Measurements from ENCODE around the gene FOLR3. TPM values are rescaled to one million over a fixed set of nuclear protein-coding genes. Genes with fewer than 3 reads are reported as not detected.

Gene FOLR3
- total RNA-seq, 1 experiment from 2014 or later = not detected

DNA sequence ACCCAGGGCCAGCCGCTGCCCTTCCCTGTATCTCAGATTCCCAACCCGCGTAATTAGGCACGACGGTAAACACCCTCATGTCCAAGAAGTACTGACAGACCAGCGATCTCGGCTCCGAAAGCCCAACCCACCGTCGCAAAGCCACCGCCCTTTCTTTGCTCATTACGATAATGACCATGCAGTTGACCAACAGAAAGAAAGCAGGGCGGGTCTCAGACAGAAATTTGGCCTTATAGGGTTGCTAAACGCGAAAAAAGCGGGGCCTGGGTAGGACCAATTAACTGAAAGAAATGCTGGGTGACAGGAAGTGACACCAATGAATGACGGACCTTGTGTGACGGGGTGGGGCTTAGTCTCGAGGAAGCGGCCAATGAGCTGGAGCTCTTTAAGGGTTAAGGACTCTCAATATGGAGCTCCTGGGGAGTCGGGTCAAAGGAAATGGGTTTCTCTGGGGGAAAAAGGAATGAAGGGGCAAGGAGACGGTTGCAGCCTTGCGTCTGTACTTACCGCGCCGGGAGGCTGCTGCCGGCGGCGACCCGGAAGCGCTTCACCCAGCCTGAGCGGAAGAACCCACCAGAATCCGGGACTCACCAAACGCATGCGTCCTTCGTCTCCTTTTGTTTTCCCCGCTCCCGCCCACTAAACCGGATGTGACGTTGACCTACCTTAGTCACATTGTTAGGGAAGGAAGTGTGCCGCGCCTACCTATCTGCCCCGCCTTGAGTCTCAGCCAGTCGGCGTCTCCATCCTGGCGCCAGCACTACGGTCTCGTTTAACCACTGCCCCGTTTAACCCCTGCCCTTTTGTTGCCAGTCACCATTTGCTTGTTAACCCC lies 23.2 kb upstream of the FOLR3 start, which contains the start of gene ANAPC15 (continued):
- TF ChIP-seq MYBL2 (CRISPR knock-in tag; IDR thresholded peaks at IDR 0.05) (no peak), NFE2L1 (CRISPR knock-in tag; IDR thresholded peaks at IDR 0.05) (no peak; the same call in 1 of the 2 replicates), ZNF232 (CRISPR knock-in tag; IDR thresholded peaks at IDR 0.05) (peak; percentile 80), NR2C2 (CRISPR knock-in tag; IDR thresholded peaks at IDR 0.05) (peak; percentile 92), SOX15 (CRISPR knock-in tag; IDR thresholded peaks at IDR 0.05) (no peak), TEAD1 (CRISPR knock-in tag; IDR thresholded peaks at IDR 0.05) (0 out of 2 replicates have a peak, but pooled peaks have one; percentile 39), FOXK1 (CRISPR knock-in tag; IDR thresholded peaks at IDR 0.05) (peak; percentile 93), FOXP1 (CRISPR knock-in tag; IDR thresholded peaks at IDR 0.05; ENCODE audit: borderline replicate concordance) (no peak)
- TF ChIP-seq, protein P1, sequence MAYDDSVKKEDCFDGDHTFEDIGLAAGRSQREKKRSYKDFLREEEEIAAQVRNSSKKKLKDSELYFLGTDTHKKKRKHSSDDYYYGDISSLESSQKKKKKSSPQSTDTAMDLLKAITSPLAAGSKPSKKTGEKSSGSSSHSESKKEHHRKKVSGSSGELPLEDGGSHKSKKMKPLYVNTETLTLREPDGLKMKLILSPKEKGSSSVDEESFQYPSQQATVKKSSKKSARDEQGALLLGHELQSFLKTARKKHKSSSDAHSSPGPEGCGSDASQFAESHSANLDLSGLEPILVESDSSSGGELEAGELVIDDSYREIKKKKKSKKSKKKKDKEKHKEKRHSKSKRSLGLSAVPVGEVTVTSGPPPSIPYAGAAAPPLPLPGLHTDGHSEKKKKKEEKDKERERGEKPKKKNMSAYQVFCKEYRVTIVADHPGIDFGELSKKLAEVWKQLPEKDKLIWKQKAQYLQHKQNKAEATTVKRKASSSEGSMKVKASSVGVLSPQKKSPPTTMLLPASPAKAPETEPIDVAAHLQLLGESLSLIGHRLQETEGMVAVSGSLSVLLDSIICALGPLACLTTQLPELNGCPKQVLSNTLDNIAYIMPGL (CRISPR knock-in tag; IDR thresholded peaks at IDR 0.05) = no peak
- TF ChIP-seq, protein P2, sequence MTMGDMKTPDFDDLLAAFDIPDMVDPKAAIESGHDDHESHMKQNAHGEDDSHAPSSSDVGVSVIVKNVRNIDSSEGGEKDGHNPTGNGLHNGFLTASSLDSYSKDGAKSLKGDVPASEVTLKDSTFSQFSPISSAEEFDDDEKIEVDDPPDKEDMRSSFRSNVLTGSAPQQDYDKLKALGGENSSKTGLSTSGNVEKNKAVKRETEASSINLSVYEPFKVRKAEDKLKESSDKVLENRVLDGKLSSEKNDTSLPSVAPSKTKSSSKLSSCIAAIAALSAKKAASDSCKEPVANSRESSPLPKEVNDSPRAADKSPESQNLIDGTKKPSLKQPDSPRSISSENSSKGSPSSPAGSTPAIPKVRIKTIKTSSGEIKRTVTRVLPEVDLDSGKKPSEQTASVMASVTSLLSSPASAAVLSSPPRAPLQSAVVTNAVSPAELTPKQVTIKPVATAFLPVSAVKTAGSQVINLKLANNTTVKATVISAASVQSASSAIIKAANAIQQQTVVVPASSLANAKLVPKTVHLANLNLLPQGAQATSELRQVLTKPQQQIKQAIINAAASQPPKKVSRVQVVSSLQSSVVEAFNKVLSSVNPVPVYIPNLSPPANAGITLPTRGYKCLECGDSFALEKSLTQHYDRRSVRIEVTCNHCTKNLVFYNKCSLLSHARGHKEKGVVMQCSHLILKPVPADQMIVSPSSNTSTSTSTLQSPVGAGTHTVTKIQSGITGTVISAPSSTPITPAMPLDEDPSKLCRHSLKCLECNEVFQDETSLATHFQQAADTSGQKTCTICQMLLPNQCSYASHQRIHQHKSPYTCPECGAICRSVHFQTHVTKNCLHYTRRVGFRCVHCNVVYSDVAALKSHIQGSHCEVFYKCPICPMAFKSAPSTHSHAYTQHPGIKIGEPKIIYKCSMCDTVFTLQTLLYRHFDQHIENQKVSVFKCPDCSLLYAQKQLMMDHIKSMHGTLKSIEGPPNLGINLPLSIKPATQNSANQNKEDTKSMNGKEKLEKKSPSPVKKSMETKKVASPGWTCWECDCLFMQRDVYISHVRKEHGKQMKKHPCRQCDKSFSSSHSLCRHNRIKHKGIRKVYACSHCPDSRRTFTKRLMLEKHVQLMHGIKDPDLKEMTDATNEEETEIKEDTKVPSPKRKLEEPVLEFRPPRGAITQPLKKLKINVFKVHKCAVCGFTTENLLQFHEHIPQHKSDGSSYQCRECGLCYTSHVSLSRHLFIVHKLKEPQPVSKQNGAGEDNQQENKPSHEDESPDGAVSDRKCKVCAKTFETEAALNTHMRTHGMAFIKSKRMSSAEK (CRISPR knock-in tag; IDR thresholded peaks at IDR 0.05; ENCODE audit: borderline replicate concordance) = no peak
- TF ChIP-seq, protein P3, sequence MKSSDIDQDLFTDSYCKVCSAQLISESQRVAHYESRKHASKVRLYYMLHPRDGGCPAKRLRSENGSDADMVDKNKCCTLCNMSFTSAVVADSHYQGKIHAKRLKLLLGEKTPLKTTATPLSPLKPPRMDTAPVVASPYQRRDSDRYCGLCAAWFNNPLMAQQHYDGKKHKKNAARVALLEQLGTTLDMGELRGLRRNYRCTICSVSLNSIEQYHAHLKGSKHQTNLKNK (CRISPR knock-in tag; IDR thresholded peaks at IDR 0.05) = 0 out of 2 replicates have a peak, but pooled peaks have one; percentile 15
- TF ChIP-seq, protein P4, sequence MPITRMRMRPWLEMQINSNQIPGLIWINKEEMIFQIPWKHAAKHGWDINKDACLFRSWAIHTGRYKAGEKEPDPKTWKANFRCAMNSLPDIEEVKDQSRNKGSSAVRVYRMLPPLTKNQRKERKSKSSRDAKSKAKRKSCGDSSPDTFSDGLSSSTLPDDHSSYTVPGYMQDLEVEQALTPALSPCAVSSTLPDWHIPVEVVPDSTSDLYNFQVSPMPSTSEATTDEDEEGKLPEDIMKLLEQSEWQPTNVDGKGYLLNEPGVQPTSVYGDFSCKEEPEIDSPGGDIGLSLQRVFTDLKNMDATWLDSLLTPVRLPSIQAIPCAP (CRISPR knock-in tag; IDR thresholded peaks at IDR 0.05) = no peak
- TF ChIP-seq, protein P5, sequence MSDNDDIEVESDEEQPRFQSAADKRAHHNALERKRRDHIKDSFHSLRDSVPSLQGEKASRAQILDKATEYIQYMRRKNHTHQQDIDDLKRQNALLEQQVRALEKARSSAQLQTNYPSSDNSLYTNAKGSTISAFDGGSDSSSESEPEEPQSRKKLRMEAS (CRISPR knock-in tag; IDR thresholded peaks at IDR 0.05) = peak; percentile 75; the same call in 1 of the 2 replicates
- TF ChIP-seq, protein P6, sequence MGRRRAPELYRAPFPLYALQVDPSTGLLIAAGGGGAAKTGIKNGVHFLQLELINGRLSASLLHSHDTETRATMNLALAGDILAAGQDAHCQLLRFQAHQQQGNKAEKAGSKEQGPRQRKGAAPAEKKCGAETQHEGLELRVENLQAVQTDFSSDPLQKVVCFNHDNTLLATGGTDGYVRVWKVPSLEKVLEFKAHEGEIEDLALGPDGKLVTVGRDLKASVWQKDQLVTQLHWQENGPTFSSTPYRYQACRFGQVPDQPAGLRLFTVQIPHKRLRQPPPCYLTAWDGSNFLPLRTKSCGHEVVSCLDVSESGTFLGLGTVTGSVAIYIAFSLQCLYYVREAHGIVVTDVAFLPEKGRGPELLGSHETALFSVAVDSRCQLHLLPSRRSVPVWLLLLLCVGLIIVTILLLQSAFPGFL (CRISPR knock-in tag; IDR thresholded peaks at IDR 0.05; ENCODE audit: borderline replicate concordance) = no peak

DNA sequence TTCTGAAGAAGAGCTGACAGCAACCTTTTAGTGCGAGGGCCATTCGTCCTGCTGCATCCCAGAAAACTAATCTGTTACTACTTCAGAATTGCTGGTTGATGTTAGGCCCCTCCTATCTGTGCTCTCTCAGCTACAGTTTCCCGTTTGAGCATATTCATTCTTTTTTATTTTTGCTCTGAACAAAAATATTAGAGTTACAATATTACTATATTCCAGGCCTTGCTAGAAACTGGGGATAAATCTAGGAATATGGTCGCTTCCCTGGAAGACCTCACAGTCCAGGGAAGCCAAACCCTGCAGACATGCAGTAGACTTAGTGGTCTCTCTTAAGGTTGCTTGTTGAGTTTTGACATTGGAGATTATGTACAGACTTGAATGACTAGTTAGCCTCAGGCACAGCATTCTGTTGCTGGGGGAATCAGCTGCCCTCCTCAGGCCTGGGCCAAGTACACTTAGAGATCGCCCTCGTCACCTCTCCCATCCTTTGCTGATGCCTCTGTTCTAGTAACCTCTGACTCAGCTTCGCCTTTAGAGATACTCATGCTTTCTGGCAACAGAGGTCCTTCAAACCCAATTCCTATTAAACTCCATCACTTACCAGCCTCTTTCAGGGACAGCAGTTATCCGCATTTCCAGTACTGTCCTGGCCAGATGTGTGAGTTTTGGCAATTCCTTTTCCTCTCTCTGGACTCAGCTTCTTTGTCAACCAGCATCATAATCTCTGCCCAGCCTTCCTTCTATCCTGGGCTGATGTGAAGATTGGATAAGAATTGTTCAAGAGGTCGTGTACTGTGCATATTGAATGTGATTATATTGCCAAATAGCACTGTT lies 22.3 kb upstream of the FOLR3 start:
- H3K27ac Mint-ChIP-seq = peak overlapping the region; percentile 99
- H3K4me1 Mint-ChIP-seq = peaks cover 16% of the 10 kb centered on the region
- ChIA-PET POLR2A (interaction anchor here (1.0 to 1.2 kb wide), 3 partner anchors 22 to 112 kb away, joined by 3 to 4 read pairs (median 4); partner anchors contain the start of gene INPPL1), CTCF (interaction anchor here (1.2 to 1.6 kb wide), 4 partner anchors 22 to 125 kb away, joined by 4 to 9 read pairs (median 6); no protein-coding TSS in a partner anchor)
- DNase-seq (ENCODE audit: low spot score) = no peak
- peaks cover 2% of the 10 kb centered on the region; the same call in 1 of the 2 replicates for H3K36me3 Mint-ChIP-seq
- H3K4me3 Mint-ChIP-seq = peak overlapping the region; percentile 93
- H3K27me3 Mint-ChIP-seq (ENCODE audit: low read depth) = peaks cover 45% of the 10 kb centered on the region
- peaks cover 8% of the 10 kb centered on the region for H3K9me3 Mint-ChIP-seq
- no peak for TF ChIP-seq ZNF396 (CRISPR knock-in tag; IDR thresholded peaks at IDR 0.05; ENCODE audit: borderline replicate concordance)
- TF ChIP-seq EMX1 (CRISPR knock-in tag; IDR thresholded peaks at IDR 0.05) = no peak
- TF ChIP-seq, protein P7, sequence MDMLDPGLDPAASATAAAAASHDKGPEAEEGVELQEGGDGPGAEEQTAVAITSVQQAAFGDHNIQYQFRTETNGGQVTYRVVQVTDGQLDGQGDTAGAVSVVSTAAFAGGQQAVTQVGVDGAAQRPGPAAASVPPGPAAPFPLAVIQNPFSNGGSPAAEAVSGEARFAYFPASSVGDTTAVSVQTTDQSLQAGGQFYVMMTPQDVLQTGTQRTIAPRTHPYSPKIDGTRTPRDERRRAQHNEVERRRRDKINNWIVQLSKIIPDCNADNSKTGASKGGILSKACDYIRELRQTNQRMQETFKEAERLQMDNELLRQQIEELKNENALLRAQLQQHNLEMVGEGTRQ (CRISPR knock-in tag; IDR thresholded peaks at IDR 0.05) = no peak
- TF ChIP-seq, protein P8, sequence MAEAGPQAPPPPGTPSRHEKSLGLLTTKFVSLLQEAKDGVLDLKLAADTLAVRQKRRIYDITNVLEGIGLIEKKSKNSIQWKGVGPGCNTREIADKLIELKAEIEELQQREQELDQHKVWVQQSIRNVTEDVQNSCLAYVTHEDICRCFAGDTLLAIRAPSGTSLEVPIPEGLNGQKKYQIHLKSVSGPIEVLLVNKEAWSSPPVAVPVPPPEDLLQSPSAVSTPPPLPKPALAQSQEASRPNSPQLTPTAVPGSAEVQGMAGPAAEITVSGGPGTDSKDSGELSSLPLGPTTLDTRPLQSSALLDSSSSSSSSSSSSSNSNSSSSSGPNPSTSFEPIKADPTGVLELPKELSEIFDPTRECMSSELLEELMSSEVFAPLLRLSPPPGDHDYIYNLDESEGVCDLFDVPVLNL (CRISPR knock-in tag; IDR thresholded peaks at IDR 0.05; ENCODE audit: borderline replicate concordance, low read depth) = no peak
- TF ChIP-seq SMAD3 (CRISPR knock-in tag; IDR thresholded peaks at IDR 0.05; ENCODE audit: borderline replicate concordance) = no peak
- TF ChIP-seq, protein P9, sequence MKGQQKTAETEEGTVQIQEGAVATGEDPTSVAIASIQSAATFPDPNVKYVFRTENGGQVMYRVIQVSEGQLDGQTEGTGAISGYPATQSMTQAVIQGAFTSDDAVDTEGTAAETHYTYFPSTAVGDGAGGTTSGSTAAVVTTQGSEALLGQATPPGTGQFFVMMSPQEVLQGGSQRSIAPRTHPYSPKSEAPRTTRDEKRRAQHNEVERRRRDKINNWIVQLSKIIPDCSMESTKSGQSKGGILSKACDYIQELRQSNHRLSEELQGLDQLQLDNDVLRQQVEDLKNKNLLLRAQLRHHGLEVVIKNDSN (CRISPR knock-in tag; IDR thresholded peaks at IDR 0.05) = 0 out of 2 replicates have a peak, but pooled peaks have one; percentile 3
- TF ChIP-seq RORB (CRISPR knock-in tag; IDR thresholded peaks at IDR 0.05) = no peak
- no peak for ATAC-seq

Data from WTC11 (cell line).